NB4 (cell line): ENCODE measurements around the gene MATN1.

Experiments used
- CTCF ChIP-seq: IDR thresholded peaks from one replicate; pipeline ENCODE4 v1.5.1; 2012; ENCODE audit warnings: low read depth, low read length
- POLR2A ChIP-seq: IDR thresholded peaks from 2 replicates; pipeline ENCODE4 v1.6.1; 2011; ENCODE audit warnings: mild to moderate bottlenecking; ENCODE audit not compliant: insufficient read length; ENCODE audit errors: extremely low read depth

DNA sequence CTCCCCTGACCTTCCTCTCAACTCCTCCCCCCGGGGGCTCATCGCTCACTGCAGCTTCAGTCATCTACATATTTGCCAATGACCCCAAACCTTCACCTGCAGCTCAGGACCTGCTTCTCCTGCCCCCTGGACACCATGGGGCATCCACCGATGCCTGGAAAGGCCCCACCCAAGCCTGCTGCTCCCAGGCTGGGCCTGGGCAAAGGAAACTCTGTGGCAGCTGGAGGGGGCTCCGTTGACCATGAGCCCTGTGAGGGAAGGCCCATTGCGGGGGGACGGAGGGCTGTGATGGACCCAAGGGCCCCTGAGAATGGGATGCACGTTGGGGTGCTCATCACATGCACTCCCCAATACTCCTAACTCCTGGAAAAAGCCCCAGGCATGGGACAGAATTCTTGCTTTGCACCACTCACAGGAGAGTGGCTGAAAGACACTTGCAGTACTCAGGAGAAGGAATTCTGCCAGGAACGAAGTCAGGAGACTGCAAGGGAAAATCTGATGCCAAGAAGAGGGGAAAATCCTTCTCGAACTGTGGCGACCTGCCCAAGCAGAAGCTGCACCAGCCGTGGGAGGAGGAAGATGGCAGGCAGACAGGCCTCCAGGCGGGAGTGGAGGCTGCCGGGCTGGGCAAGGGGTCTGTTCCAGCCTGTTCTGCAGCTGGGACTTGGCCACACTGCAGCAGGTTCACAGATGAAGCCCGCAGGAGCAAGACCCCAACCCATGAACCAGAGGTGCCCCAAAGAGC is 18.4 kb downstream of the MATN1 start:
- no peak for TF ChIP-seq CTCF
- no peak for TF ChIP-seq POLR2A
